Liver (tissue), 9 donors: ENCODE results near the gene IFI16. TPM values are rescaled to one million over a fixed set of nuclear protein-coding genes. Genes with fewer than 3 reads are reported as not detected.

Experiments used
- DNase-seq: peaks from one replicate; pipeline ENCODE4 v3.0.0-alpha.2; 2017; ENCODE audit warnings: low spot score
- H3K27ac ChIP-seq, 2 donors: one replicate each; pipeline ENCODE4 v1.7.0; 2013; ENCODE audit warnings: inconsistent platforms in 2 of 2, low read length in 2 of 2, control low read depth in 1 of 2, low read depth in 1 of 2, mild to moderate bottlenecking in 1 of 2
- H3K27me3 ChIP-seq, 4 donors: one replicate each; pipeline versions ENCODE4 v1.6.1 to v1.7.0; 2013; ENCODE audit warnings: low read length in 3 of 4, inconsistent platforms in 1 of 4, mild to moderate bottlenecking in 1 of 4, moderate library complexity in 1 of 4; ENCODE audit not compliant: control insufficient read depth in 4 of 4, insufficient read depth in 4 of 4
- H3K36me3 ChIP-seq, 4 donors: one replicate each; pipeline versions ENCODE4 v1.6.1 to v1.7.0; 2013; ENCODE audit warnings: low read length in 3 of 4, mild to moderate bottlenecking in 3 of 4, low read depth in 1 of 4, moderate library complexity in 1 of 4; ENCODE audit not compliant: control insufficient read depth in 4 of 4, insufficient read depth in 3 of 4
- H3K4me1 ChIP-seq, 4 donors: one replicate each; pipeline versions ENCODE4 v1.6.1 to v1.7.0; 2013; ENCODE audit warnings: low read length in 3 of 4, mild to moderate bottlenecking in 3 of 4, moderate library complexity in 1 of 4; ENCODE audit not compliant: control insufficient read depth in 4 of 4, insufficient read depth in 4 of 4
- H3K4me3 ChIP-seq, 3 donors: one replicate each; pipeline versions ENCODE4 v1.6.1 to v1.7.0; 2013; ENCODE audit warnings: low read length in 3 of 3, control low read depth in 1 of 3, low read depth in 1 of 3, mild to moderate bottlenecking in 1 of 3
- H3K9ac ChIP-seq, 2 donors: one replicate each; pipeline ENCODE4 v1.7.0; 2013; ENCODE audit warnings: low read length in 2 of 2, mild to moderate bottlenecking in 2 of 2, moderate library complexity in 2 of 2, control low read depth in 1 of 2, low read depth in 1 of 2
- H3K9me3 ChIP-seq, 4 donors: one replicate each; pipeline versions ENCODE4 v1.6.1 to v1.7.0; 2013; ENCODE audit warnings: low read length in 3 of 4; ENCODE audit not compliant: control insufficient read depth in 4 of 4
- ATF3 ChIP-seq: IDR thresholded peaks from 2 replicates; pipeline ENCODE4 v1.6.1; 2016; ENCODE audit warnings: antibody characterized with exemption
- CTCF ChIP-seq: fragments of 150-350 bp; IDR thresholded peaks from 2 replicates; pipeline ENCODE4 v1.5.1; 2017; ENCODE audit warnings: improper control_type of control experiment, low read depth, low read length; ENCODE audit not compliant: missing input control
- EGR1 ChIP-seq, 2 donors: IDR thresholded peaks; 2 replicates each; pipeline ENCODE4 v1.6.1; 2016 to 2018; ENCODE audit warnings: antibody characterized with exemption in 2 of 2, low read depth in 2 of 2
- FOXA1 ChIP-seq: IDR thresholded peaks from 2 replicates; pipeline ENCODE4 v1.6.1; 2016; ENCODE audit warnings: antibody characterized with exemption
- FOXA2 ChIP-seq: IDR thresholded peaks from 2 replicates; pipeline ENCODE4 v1.6.1; 2016; ENCODE audit warnings: antibody characterized with exemption
- GABPA ChIP-seq, 2 donors: IDR thresholded peaks in 1 of 2; conservative IDR thresholded peaks in 1 of 2; 2 replicates each; pipeline ENCODE4 v1.6.1; 2016; ENCODE audit warnings: antibody characterized with exemption in 2 of 2, mild to moderate bottlenecking in 1 of 2, moderate library complexity in 1 of 2
- HNF4A ChIP-seq, 2 donors: conservative IDR thresholded peaks; 2 replicates each; pipeline ENCODE4 v1.6.1; 2016; ENCODE audit warnings: antibody characterized with exemption in 2 of 2, mild to moderate bottlenecking in 2 of 2
- HNF4G ChIP-seq: IDR thresholded peaks from 2 replicates; pipeline ENCODE4 v1.6.1; 2016; ENCODE audit warnings: antibody characterized with exemption
- JUND ChIP-seq, 2 donors: IDR thresholded peaks; 2 replicates each; pipeline ENCODE4 v1.6.1; 2016; ENCODE audit warnings: antibody characterized with exemption in 2 of 2
- MAX ChIP-seq: IDR thresholded peaks from 2 replicates; pipeline ENCODE4 v1.6.1; 2016; ENCODE audit warnings: antibody characterized with exemption
- RAD21 ChIP-seq, 2 donors: IDR thresholded peaks; 2 replicates each; pipeline ENCODE4 v1.6.1; 2016; ENCODE audit warnings: antibody characterized with exemption in 2 of 2, mild to moderate bottlenecking in 2 of 2
- REST ChIP-seq: IDR thresholded peaks from 2 replicates; pipeline ENCODE4 v1.6.1; 2016; ENCODE audit warnings: antibody characterized with exemption, mild to moderate bottlenecking
- RXRA ChIP-seq, 2 donors: IDR thresholded peaks; 2 replicates each; pipeline ENCODE4 v1.6.1; 2017 to 2018; ENCODE audit warnings: antibody characterized with exemption in 2 of 2, mild to moderate bottlenecking in 1 of 2
- SP1 ChIP-seq: IDR thresholded peaks from 2 replicates; pipeline ENCODE4 v1.6.1; 2018; ENCODE audit warnings: antibody characterized with exemption, mild to moderate bottlenecking
- TAF1 ChIP-seq: conservative IDR thresholded peaks from 2 replicates; pipeline ENCODE4 v1.6.1; 2016; ENCODE audit warnings: antibody characterized with exemption, mild to moderate bottlenecking
- YY1 ChIP-seq: IDR thresholded peaks from 2 replicates; pipeline ENCODE4 v1.6.1; 2016; ENCODE audit warnings: antibody characterized with exemption, mild to moderate bottlenecking
- ZBTB33 ChIP-seq: IDR thresholded peaks from 2 replicates; pipeline ENCODE4 v1.6.1; 2016; ENCODE audit warnings: antibody characterized with exemption
- WGBS: extraction: QIAGEN DNeasy Blood & Tissue Kit; methylation state at CpG from one replicate; pipeline ENCODE4 v1.1.7; 2013; 5-methylcytosine and 5-hydroxymethylcytosine counted together
- polyA plus RNA-seq, 2 donors: library from polyadenylated mRNA; stranded (reverse) in 1 of 2; unstranded in 1 of 2; fragments of 200-250 nt in 1 of 2; fragments of >200 nt in 1 of 2; fragmentation: Nextera tagmentation in 1 of 2; extraction: Ambion mirVana in 1 of 2; gene quantifications; one replicate each; pipeline versions ENCODE4 v1.2.1 to v1.2.3, GENCODE V29; 2013 to 2015
- total RNA-seq, 2 donors: library from RNA; depleted of rRNA; stranded (reverse); fragments of >200 nt; gene quantifications; one replicate each; pipeline ENCODE4 v1.2.3, GENCODE V29; 2014
- donor health status: healthy.
- donor health status: healthy.
- donor health status: healthy.
- donor health status: healthy.
- donor health status: healthy.

The IFI16 gene
- total and polyA plus RNA-seq, 4 donors: 7.9 to 10.3 (median 9.0) TPM

GRCh38 chr1:159051436-159051835, 41.7 kb downstream of the IFI16 start:
- Histone ChIP-seq H3K9me3 (no peaks in the 10 kb centered on the region), H3K36me3 (peaks cover 0 to 13% (median 9%) of the 10 kb centered on the region in 4 donors), H3K4me1 (no peaks in the 10 kb centered on the region), H3K27me3 (no peaks in the 10 kb centered on the region), H3K9ac (no peak overlapping the region), H3K4me3 (no peak overlapping the region), H3K27ac (no peak overlapping the region)
- no peak for DNase-seq
- TF ChIP-seq REST: no peak
- no peak for TF ChIP-seq JUND (IDR thresholded peaks at IDR 0.05)
- TF ChIP-seq CTCF: no peak
- no peak for TF ChIP-seq GABPA (IDR thresholded peaks at IDR 0.05 in 1 of 2, conservative IDR thresholded peaks at IDR 0.05 in 1 of 2)
- TF ChIP-seq HNF4G: no peak
- no peak for TF ChIP-seq RXRA (IDR thresholded peaks at IDR 0.05)
- no peak for TF ChIP-seq YY1
- no peak for TF ChIP-seq TAF1
- TF ChIP-seq FOXA2: no peak
- no peak for TF ChIP-seq FOXA1
- TF ChIP-seq HNF4A (conservative IDR thresholded peaks at IDR 0.05): no peak
- no peak for TF ChIP-seq ATF3
- no peak for TF ChIP-seq ZBTB33
- TF ChIP-seq SP1: no peak
- TF ChIP-seq EGR1 (IDR thresholded peaks at IDR 0.05; ENCODE audit: low read depth in 2 of 2): no peak
- TF ChIP-seq RAD21 (IDR thresholded peaks at IDR 0.05): no peak
- 95% methylated on average over 2 of the region's 2 CpGs for WGBS

- H3K4me3 ChIP-seq: no peak overlapping the region
- no peak overlapping the region for H3K27ac ChIP-seq
- H3K9ac ChIP-seq: no peak overlapping the region
- no peaks in the 10 kb centered on the region for H3K9me3 ChIP-seq
- no peak for DNase-seq
- 41% methylated on average over 2 of the region's 2 CpGs for WGBS
- H3K27me3 ChIP-seq: no peaks in the 10 kb centered on the region
- no peaks in the 10 kb centered on the region for H3K4me1 ChIP-seq
- H3K36me3 ChIP-seq: peaks cover 0 to 13% (median 7%) of the 10 kb centered on the region in 4 donors
- TF ChIP-seq HNF4A (conservative IDR thresholded peaks at IDR 0.05): no peak
- TF ChIP-seq CTCF: no peak
- TF ChIP-seq REST: no peak
- TF ChIP-seq RXRA (IDR thresholded peaks at IDR 0.05): no peak
- no peak for TF ChIP-seq GABPA (IDR thresholded peaks at IDR 0.05 in 1 of 2, conservative IDR thresholded peaks at IDR 0.05 in 1 of 2)
- TF ChIP-seq YY1: no peak
- no peak for TF ChIP-seq MAX
- TF ChIP-seq SP1: no peak
- TF ChIP-seq TAF1: no peak
- TF ChIP-seq ATF3: no peak
Observed at GRCh38 chr1:159054427-159054826, 44.7 kb downstream of the IFI16 start.
